GM18873 (cell line): ENCODE results near the gene TMEM238L.

Experiments
- ATAC-seq: cut with Tn5 transposase; IDR thresholded peaks from one replicate; pipeline ENCODE4 v1.9.1; 2021; ENCODE audit warnings: mild to moderate bottlenecking, moderate library complexity, moderate number of reproducible peaks; ENCODE audit not compliant: unreplicated experiment, low FRiP score

TMEM238L gene

GRCh38 chr17:10752696-10753095, 51.2 kb downstream of the TMEM238L start:
- no peak for ATAC-seq

- ATAC-seq: no peak
Measured at GRCh38 chr17:10751563-10751962, 52.3 kb downstream of the TMEM238L start.

GRCh38 chr17:10750210-10750609, 53.7 kb downstream of the TMEM238L start:
- no peak for ATAC-seq

- no peak for ATAC-seq
Measured at GRCh38 chr17:10748531-10749181, 55.2 kb downstream of the TMEM238L start.

GRCh38 chr17:10745231-10745630, 58.7 kb downstream of the TMEM238L start:
- no peak for ATAC-seq
